WI38 (cell line): ENCODE measurements around the gene RNFT2.
A peak's percentile ranks its signal among the peaks of the same experiment; 100 is the strongest.

Source experiments
- H3K4me3 ChIP-seq: 2 replicates; pipeline ENCODE4 v1.5.1; 2011; ENCODE audit warnings: low read depth, mild to moderate bottlenecking, control low read depth, low read length
- CTCF ChIP-seq: IDR thresholded peaks from 2 replicates; pipeline ENCODE4 v1.5.1; 2012; ENCODE audit warnings: low read depth, mild to moderate bottlenecking, control low read depth, low read length

Gene RNFT2

GRCh38 chr12:116700066-116700465 is 38.0 kb upstream of the RNFT2 start:
- TF ChIP-seq CTCF: no peak
- H3K4me3 ChIP-seq: no peak overlapping the region

GRCh38 chr12:116701432-116701831 is 36.7 kb upstream of the RNFT2 start:
- no peak for TF ChIP-seq CTCF
- no peak overlapping the region for H3K4me3 ChIP-seq

- peak; percentile 74 for TF ChIP-seq CTCF
- H3K4me3 ChIP-seq: no peak overlapping the region
Observed at GRCh38 chr12:116703214-116703795, 34.8 kb upstream of the RNFT2 start.

GRCh38 chr12:116707751-116708150 is 30.4 kb upstream of the RNFT2 start:
- TF ChIP-seq CTCF: no peak
- no peak overlapping the region for H3K4me3 ChIP-seq

- H3K4me3 ChIP-seq: no peak overlapping the region
- peak; percentile 25; the same call in 1 of the 2 replicates for TF ChIP-seq CTCF
Observed at GRCh38 chr12:116708826-116709756, 29.0 kb upstream of the RNFT2 start.

- TF ChIP-seq CTCF: no peak
- H3K4me3 ChIP-seq: no peak overlapping the region
Observed at GRCh38 chr12:116709768-116710167, 28.3 kb upstream of the RNFT2 start.
